GM19455 (cell line): ENCODE results near the gene RAX.
"Not testable (repeated sequence)": the region's sequence is repeated elsewhere in the genome, so short reads cannot be mapped to it uniquely, and the experiment has no call there.

ENCODE experiments used
- ATAC-seq: cut with Tn5 transposase; IDR thresholded peaks from one replicate; pipeline ENCODE4 v1.9.1; 2021; ENCODE audit not compliant: unreplicated experiment

The RAX gene

GRCh38 chr18:59273759-59274532, 692 bp upstream of the RAX start:
- ATAC-seq = no peak

GRCh38 chr18:59272221-59272888, 899 bp downstream of the RAX start:
- no peak for ATAC-seq

GRCh38 chr18:59271606-59272220, 1.5 kb downstream of the RAX start:
- ATAC-seq = no peak

- no peak for ATAC-seq
Observed at GRCh38 chr18:59270689-59271257, 2.5 kb downstream of the RAX start.

GRCh38 chr18:59269563-59270119, 3.6 kb downstream of the RAX start:
- no peak for ATAC-seq

GRCh38 chr18:59268721-59269562, 4.3 kb downstream of the RAX start:
- ATAC-seq = no peak

GRCh38 chr18:59268127-59268720, 5.0 kb downstream of the RAX start:
- ATAC-seq = no peak

- no peak for ATAC-seq
Observed at GRCh38 chr18:59267503-59268126, 5.6 kb downstream of the RAX start.

- no peak for ATAC-seq
Observed at GRCh38 chr18:59266886-59267502, 6.3 kb downstream of the RAX start.

GRCh38 chr18:59266459-59266858, 6.8 kb downstream of the RAX start:
- ATAC-seq = no peak

GRCh38 chr18:59265974-59266369, 7.3 kb downstream of the RAX start:
- no peak for ATAC-seq

- ATAC-seq = peak; percentile 55
Observed at GRCh38 chr18:59265246-59265973, 7.8 kb downstream of the RAX start.

GRCh38 chr18:59264651-59265245, 8.5 kb downstream of the RAX start:
- no peak for ATAC-seq

GRCh38 chr18:59264121-59264571, 9.1 kb downstream of the RAX start:
- no peak for ATAC-seq

- ATAC-seq = no peak
Observed at GRCh38 chr18:59263661-59264060, 9.6 kb downstream of the RAX start.

- not testable (repeated sequence) for ATAC-seq
Observed at GRCh38 chr18:59262243-59262642, 11.0 kb downstream of the RAX start.

- not testable (repeated sequence) for ATAC-seq
Observed at GRCh38 chr18:59261842-59262241, 11.4 kb downstream of the RAX start.

- ATAC-seq = not testable (repeated sequence)
Observed at GRCh38 chr18:59255491-59255890, 17.8 kb downstream of the RAX start.
